HTERT RPE-1 (cell line): ENCODE data around the gene COL28A1.

Source experiments
- in situ Hi-C: fragments of 300-500 bp; cut with MboI; formaldehyde crosslinking; loops from 4 replicates; pipeline ENCODE4 v1.14.3; 2020; ENCODE audit warnings: low sequenced_read_pairs

The COL28A1 gene

DNA sequence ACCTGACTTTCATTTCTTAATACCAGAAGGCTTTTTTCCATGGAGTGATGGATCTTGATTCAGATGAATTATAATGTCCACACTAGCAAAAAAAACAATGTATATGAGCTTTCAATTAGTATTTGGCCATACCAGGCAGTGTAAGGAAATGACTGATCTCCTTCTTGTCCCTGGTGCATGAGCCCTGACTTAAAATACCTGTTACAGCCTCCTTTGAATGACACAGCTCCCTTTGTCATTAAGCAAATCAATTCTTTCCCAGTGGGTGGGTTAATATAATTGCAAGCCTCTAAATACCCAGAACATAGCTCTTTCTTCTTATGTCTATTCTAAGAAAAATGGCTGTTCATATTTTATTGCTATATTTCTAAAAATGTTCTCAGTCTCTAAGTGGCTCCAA, 188.6 kb downstream of the COL28A1 start:
- in situ Hi-C loops = no loop called here

DNA sequence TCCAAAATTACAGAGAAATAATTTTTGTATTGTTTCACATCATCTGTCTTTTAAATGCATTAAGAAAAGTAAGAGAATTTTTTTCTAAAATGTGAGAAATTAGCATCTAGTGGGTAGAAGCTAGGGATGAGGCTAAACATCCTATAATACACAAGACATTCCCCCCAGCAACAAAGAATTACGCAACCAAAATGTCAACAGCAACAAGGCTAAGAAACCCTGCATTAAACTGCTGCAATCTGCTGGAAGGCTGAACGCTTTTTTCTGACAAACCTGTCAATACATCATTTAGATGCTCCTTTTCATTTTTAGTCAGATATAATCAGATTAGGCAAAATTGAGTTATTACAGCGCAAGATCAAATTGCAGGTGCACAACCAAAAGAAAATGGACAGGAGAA, 191.1 kb downstream of the COL28A1 start:
- in situ Hi-C loops = no loop called here

DNA sequence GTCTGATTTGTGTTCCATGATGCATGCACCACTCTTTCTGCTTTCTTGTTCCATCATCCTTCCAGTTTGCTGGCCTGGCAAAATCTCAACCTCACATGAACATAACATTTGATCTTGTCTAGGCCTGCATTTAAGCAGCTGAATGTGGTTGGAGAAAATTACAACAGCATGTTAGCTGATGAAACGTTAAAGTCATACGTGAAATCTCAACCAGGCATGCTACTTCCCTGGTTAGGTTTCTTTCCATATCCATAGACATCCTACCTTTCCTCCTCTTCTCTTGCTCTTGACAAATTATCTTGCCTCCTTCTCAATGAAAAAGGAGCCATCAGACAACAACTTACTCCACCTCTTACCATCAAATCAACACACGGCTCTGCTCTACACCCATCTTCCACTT, 199.8 kb downstream of the COL28A1 start:
- in situ Hi-C loops = no loop called here

DNA sequence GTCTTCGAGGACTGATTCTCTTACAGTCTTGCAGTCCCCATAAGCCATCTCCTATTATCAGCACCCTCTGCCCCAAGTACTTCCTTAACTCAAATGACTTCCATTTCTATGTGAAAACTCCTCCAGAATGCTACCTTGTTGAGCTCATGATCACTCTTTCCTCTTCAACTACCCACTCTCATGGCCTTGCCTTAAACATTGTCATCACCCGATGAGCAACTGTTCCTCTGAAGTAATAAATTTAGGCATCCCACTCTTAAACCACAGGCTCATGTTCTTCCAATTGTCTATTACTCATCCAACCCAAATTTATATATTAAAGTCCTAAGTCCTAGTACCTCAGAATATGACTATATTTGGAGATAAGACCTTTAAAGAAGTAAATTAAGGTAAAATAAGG, 200.5 kb downstream of the COL28A1 start:
- in situ Hi-C loops = no loop called here

DNA sequence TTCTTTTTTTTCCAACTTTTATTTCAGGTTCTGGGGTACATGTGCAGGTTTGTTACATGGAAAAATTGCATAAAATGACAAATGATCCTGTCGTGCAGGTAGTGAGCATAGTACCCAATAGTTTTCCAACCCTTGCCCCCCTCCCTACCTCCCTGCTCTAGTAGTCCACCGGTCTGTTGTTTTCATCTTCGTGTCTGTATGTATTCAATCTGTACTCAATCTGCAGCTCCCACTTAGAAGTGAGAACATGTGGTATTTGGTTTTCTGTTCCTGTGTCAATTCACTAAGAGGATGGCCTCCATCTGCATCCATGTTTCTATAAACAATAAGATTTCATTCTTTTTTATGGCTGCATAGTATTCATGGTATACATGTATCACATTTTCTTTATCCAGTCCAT, 202.1 kb downstream of the COL28A1 start:
- in situ Hi-C loops = no loop called here

DNA sequence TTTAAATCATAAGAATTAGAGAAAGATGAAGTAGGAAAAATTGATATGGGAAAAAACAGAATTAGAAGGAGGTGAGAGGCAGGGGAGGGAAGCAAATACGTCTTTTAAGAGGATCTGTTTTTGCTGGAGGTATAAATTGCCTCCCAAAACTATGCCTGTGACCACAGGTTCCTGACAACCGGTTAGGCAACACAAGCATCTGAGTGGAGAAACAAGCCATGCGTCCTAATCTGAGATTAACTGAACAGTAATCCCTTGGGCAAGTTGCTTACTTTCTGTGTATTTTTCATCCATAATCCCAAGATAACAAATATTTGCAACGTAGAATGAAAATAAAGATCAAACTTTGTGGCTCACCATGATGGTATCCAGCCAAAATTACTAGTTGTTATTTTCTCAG, 204.2 kb downstream of the COL28A1 start:
- in situ Hi-C loops = no loop called here

DNA sequence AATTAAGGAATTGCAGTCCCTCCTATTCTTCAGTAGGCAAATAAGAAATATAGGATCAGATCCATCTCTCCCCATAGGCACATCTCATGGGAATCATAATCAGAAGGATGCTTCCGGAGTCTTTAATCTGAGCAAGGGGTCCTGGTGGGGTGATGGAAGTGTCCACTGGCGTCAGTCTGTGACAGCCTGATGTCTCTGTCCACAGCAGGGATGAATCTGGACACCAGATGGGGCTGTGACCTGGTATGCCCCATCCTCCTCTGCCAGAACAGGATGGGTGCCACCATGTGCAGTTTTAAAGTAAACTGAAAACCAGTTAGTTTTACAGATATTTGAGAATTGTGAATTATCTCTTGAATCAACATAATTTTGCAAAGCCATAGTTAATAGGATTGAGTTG, 204.7 kb downstream of the COL28A1 start:
- in situ Hi-C loops = no loop called here

DNA sequence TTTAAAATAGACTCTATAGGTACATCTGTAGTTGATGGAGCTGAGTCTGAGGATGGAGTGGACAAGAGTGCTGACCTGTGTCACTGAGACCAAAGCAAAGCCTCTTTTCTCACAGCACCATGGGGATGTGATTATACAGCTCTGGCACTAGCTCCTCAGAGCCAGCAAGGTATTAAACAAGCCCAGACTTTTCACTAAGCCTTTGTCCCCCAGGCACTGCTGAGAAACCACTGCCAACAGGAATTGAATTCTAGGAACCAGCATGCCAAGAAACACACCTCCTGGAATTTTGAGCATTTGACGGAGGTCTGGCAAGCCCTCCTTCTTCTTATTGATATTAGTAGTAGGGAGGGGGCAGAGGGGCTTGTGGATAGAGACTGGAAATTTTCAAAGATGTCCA, 206.3 kb downstream of the COL28A1 start:
- in situ Hi-C loops = no loop called here

DNA sequence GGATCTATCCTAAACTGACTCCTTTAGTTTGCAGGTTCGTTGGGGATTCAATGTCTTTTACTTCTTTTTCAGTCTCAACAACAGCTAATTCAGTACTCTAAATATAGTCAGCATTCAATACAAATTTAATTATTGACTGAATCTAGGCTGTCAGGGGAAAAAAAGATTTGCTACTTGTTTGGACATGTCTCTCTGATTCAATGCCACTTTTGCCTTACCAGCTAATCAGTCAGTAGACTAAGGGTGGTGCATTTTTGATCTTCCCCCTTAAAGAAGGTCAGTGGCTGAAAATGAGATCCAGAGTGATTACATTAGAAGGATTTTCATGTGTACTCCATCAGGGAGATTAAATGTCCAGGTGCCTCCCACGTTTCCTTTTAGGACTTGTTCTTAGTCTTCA, 208.2 kb downstream of the COL28A1 start:
- in situ Hi-C loops = no loop called here

DNA sequence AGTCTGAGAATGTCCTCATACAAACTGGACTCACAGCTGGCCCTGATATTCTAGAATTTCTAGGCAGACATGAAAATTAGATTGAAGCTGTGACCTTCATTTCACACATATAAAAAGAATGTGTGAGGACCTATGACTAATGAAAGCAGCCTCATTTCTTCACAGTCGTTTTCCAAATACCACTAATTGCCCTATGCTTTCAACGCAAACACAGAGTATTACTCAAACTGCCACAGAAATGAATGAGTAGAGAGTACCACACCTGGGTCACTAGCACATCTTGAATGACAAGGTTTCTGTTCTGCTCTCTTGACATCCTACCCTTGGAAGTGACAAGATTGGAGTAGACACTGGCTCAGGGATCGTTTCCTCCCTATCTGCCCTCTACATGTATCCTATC, 211.0 kb downstream of the COL28A1 start:
- in situ Hi-C loops = no loop called here

DNA sequence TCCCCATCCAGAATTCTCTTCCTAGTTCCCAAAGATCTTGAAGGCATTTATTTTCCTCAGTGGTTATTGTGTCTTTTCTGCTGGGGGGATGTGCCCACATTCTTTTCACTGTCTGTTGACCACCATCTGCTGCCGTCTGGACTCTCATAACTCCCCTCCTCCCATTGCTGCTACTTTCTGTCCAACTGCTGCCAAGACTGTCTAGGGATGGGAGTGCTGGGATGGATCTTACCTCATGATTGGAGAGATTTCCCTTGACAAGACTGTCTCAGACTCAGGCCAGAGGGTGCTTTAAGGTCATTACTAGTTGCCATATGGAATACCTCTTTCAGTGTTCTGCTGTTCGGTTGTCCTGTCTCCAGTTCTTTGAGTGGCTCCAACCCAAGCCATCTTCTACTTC, 211.8 kb downstream of the COL28A1 start:
- in situ Hi-C loops = no loop called here

DNA sequence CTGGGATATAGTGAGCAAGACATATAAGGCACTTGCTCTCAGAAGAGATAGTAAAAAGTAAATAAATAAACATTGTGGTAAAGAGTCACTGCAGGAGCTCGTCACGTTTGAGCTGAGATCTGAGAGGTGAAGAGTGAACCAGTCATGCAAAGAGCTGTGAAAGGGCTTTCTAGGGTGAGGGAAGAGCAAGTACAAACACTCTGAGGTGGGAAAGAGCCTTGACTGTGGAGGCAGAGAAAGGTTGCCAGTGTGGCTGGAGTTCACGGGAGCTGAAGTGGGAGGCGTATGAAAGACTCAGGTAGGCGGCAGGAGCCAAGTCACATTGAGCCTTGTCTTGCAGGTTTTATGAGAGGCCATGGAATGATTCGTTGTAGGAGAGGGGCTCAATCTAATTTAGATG, 212.3 kb downstream of the COL28A1 start:
- in situ Hi-C loops = no loop called here

DNA sequence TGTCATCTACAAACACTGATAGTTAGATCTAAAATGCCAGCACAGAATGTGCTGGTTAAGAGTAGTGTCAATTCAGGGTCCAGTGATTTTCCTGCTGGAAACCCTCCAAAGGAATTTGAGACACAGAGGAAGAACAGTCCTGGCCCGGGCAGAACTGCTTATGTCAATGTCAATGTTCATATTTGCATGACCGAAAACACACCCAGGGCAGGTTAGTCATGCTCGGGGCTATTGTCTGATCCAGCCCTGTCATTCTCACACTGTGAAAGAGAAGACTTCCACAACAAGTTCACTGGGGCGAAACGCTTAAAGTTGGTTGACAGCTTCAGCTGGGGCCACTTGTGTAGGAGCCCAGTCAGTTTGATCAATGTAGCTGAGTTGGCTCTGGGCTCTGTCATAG, 214.0 kb downstream of the COL28A1 start:
- in situ Hi-C loops = no loop called here

DNA sequence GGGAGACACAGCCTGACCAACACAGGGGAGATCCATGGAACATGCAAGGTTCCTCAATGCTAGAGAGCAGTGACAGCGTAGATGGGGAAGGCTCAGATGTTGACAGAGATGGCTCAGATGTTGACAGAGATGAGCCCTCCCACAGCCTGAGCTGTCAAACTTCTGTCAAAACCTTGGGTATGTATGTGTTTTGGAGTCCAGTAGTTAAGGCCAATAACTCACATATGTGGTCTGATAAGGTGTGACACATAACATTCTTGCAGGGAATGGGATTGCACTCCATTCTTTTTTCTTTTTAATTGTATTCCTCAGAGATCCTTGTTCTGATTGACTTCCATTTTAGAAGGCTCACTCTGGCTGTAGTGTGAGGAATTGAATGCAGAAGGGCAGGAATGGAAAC, 217.1 kb downstream of the COL28A1 start:
- in situ Hi-C loops = no loop called here

DNA sequence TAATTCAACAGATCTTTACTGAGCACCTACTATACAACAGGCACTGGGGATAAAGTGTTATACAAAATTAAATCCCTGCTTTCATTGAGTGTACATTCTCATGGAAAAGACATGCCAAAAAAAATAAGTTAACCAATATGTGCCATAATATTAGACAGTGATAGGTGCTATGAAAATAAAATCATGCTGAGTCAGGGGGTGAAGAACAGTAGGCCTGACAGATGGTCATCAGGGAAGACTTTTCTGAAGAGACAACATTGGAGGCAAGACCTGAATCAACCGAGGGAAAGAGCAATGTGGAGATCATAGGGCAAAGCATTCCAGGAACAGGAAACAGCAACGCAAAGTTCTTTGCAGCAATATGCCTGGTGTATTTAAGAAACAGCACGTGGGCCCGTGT, 217.8 kb downstream of the COL28A1 start:
- in situ Hi-C loops = no loop called here

DNA sequence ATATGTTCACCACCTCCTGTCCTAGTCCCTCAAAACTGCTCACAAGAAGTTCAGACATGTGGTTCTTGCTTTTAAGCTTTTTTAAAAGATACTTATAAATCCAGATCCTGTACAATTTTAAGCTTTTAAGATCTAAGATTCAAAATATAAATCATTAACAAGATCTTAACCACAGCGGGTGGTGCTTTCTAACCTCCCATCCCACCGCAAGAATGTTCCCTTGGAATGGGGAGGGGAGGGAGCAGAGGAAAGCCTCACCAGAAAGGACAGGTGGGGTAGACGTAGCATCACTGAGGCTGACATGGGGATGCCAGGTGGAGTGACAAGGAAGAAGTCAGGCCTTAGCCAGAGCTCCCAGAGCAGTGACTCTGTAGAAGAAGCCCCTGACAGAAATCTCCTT, 219.8 kb downstream of the COL28A1 start:
- in situ Hi-C loops = no loop called here

DNA sequence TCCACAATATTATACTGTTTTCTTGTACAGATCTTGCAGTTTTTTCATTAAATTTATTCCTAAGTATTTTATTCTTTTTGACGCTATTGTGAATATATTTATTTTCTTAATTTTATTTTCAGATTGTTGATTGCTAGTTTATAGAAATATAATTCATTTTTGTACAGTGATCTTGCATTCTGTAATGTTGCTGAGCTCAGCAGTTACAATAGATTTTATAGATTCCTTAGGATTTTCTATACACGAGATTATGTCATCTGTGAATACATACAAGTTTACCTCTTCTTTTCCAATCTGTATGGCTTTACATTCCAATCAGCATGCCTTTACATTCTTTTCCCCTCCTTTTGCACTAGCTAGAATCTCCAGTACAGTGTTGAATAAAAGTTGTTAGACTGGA, 223.3 kb downstream of the COL28A1 start:
- in situ Hi-C loops = no loop called here

DNA sequence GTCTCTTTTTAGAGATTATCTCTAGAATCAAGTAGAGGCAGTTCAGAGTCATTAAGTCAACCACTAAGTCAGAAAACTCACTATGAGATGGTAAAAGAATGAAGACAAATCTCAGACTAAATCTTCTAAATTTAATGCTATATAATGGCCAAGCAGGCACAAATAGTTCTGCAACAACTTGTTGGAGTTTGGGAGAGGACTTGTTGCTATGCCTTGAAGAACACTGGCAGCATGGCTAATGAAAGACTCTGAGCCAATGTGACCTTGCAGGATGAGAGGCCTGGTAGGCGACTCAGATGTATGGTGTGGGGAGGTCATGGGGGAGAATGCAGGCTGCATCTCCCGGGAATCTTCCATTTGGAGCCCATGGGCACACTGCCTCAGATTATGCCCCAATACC, 224.7 kb downstream of the COL28A1 start:
- in situ Hi-C loops = no loop called here

DNA sequence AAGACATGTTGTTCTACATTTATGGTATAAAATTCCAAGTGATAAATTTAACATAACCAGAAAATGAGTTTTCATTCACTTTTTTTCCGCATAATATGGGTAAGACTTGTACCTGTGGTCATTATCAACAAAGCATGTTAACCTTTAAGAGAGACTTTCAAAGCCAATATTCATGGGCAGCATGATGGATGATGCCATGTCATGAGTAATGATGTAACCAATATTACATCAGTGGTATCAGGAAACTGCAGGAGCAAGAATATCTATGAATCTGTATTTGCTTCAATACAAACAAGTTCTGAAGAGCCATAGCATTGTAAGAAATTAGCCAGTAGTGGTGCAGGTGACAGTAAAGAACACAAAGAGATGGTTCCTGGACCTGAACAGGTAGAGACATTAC, 226.5 kb downstream of the COL28A1 start:
- in situ Hi-C loops = no loop called here
